ENCODE data around the gene SH3GLB1.

SH3GLB1 gene

GRCh38 chr1:86774305-86775295 lies 70.2 kb downstream of the SH3GLB1 start:
- DNase-seq (ENCODE audit: low read depth), result peak; percentile 39

GRCh38 chr1:86775395-86775794 lies 71.0 kb downstream of the SH3GLB1 start:
- no peak for TF ChIP-seq CTCF (conservative IDR thresholded peaks at IDR 0.05; ENCODE audit: low read depth, low read length)
- no peak for DNase-seq (ENCODE audit: low read depth)
- no peak overlapping the region for H3K4me3 ChIP-seq (ENCODE audit: low read length)

More at GRCh38 chr1:86774305-86775295, 70.2 kb downstream of the SH3GLB1 start:
- TF ChIP-seq CTCF (conservative IDR thresholded peaks at IDR 0.05; ENCODE audit: low read depth, low read length), result no peak
- peak overlapping the region; percentile 8 for H3K4me3 ChIP-seq (ENCODE audit: low read length)

GRCh38 chr1:86776108-86776507 lies 71.7 kb downstream of the SH3GLB1 start:
- no peak for DNase-seq (ENCODE audit: low read depth)
- TF ChIP-seq CTCF (conservative IDR thresholded peaks at IDR 0.05; ENCODE audit: low read depth, low read length), result no peak
- H3K4me3 ChIP-seq (ENCODE audit: low read length), result no peak overlapping the region

GRCh38 chr1:86778569-86779239 lies 74.3 kb downstream of the SH3GLB1 start:
- TF ChIP-seq CTCF (conservative IDR thresholded peaks at IDR 0.05; ENCODE audit: low read depth, low read length), result no peak
- no peak for DNase-seq (ENCODE audit: low read depth)
- H3K4me3 ChIP-seq (ENCODE audit: low read length), result no peak overlapping the region

GRCh38 chr1:86779308-86780191 lies 75.2 kb downstream of the SH3GLB1 start:
- H3K4me3 ChIP-seq (ENCODE audit: low read length), result no peak overlapping the region
- no peak for TF ChIP-seq CTCF (conservative IDR thresholded peaks at IDR 0.05; ENCODE audit: low read depth, low read length)
- peak; percentile 47 for DNase-seq (ENCODE audit: low read depth)

GRCh38 chr1:86782482-86782881 lies 78.1 kb downstream of the SH3GLB1 start:
- no peak overlapping the region for H3K4me3 ChIP-seq (ENCODE audit: low read length)
- no peak for DNase-seq (ENCODE audit: low read depth)
- TF ChIP-seq CTCF (conservative IDR thresholded peaks at IDR 0.05; ENCODE audit: low read depth, low read length), result no peak

All from retinal pigment epithelial cell (primary cell).